T1000 (cell line): ENCODE data around the gene COL11A2.

Source experiments
- DNase-seq: peaks from one replicate; lab custom pipeline; 2025; ENCODE audit warnings: mixed read lengths; lab: John Stamatoyannopoulos, UW

The COL11A2 gene

GRCh38 chr6:33192671-33193602, 670 bp upstream of the COL11A2 start:
- no peak for DNase-seq

DNA sequence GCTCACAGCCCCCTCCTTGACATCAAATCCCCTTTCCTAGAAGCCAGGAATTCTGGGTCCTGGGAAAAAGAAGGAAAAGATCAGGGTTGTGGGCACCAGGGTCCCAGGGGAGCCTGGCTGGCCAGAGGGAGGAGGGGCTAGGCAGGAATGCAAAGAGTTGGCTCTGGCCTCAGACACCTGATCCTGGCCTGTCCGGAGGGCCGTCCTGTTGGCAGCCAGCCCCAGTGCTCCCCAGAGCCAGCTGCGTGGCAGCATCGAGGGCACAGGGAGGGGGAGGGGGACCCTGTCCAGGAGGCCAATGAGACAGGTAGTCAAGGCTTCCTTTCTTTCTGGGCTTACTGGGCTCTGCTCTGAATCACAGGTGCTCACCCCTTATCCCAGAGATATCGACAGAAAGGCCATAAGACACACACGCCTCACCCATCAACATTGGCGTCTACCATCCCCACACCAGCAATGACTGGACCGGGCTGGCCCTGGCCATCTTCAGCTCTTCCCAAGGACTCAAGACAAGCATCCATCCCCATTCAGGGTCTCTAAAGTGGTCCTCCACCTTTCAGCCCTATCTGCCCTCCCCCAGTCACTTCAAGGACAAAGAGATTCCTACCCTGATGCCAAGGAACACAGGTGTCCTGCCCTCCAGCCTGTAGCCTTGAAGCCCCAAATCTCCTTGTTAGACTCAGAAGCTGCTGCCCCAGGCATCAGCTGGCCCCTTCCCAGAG, 723 bp downstream of the COL11A2 start:
- DNase-seq, result no peak

DNA sequence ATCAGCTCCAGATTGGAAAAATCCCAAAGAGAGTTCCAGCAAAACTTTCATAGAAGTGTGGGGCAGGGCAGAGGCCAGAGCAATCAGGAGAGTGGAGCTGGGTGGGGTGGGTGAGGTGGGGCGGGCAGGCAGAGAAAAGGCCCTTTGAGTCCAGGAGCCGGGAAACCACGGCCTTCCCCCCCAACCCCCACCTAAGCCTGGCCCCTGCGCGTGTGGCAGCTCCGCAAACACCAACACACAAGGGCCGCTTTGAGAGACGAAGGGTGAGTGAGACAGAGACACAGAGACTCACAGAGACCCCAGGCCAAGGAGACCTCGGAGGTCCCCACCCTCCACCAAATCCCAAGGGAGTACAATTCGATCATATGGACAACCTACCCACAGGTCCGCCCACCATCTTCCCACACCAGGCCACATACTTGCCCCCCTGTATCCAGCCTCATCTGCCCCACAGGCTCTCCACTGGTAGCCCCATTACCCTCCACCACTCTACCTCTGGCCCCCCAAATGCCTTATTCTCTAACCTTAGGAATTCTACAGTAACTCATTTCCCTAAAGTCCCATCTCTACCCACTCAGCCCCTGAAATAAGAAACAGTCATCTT, 1.7 kb downstream of the COL11A2 start:
- DNase-seq, result no peak

DNA sequence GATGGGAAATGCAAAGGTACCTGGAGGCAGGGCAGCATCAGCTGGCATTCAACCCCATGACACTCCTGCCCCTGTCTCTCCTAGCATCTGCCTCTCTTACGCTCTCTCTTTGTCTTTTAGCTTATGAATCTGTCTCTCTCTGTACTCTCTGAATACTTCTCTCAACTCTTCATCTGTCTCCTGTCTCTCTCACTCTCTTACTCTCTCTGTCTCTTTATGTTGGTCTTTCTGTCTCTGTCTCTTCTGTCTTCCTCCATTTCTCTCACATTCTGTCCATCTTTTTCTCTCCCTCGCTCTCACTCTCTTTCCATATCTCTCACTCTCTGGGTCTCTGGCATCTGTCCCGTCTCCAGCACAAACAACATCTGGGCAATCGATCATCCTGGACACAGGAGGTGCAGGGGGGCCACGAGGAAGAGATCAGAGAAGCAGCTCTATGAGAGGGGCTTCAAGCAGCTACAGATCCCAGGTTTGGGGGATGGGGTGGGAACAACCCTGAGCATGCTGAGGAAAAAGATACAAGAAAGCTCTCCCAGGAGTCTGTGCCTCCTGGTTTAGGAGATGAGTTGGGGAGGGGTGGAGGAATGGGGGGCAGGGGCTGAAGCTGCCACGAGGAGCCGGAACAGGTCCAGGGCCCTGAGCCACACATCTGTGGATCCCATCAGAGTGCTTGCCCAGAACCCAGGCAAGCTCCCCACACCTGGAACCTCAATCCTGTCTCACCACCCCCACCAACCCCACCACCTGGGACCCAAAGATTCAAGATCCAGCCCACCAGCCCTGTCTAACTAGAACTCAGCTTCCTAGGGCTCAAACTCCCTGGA, 2.4 kb downstream of the COL11A2 start:
- no peak for DNase-seq

- DNase-seq, result no peak
Observed at GRCh38 chr6:33189164-33189563, 3.1 kb downstream of the COL11A2 start.

GRCh38 chr6:33187809-33188208, 4.5 kb downstream of the COL11A2 start:
- DNase-seq, result no peak

DNA sequence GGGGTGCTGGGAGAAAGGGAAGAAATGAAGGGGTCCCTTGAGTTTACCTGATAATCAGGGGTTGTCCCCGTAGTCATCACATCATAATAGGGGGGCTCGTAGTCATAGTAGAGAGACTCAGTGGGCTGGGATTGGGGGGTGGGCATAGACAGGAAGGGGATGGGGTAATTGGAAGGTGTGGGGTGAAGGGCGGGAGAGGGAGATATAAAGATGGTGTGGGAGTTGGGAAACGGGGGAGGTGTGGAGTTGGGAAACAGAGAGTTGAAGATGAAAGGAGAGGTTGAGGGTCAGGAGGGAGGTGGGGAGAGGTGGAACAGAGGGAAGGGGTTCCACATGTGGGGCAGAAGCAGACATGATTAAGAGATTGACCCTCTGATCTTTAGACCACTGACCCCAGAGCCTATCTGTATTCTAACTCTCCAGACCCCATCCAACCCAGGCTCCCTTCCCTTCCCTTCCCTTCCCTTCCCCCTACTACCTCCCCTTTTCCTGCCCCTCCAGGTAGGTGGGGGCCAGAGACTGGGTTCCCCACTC, 6.5 kb downstream of the COL11A2 start:
- no peak for DNase-seq

DNA sequence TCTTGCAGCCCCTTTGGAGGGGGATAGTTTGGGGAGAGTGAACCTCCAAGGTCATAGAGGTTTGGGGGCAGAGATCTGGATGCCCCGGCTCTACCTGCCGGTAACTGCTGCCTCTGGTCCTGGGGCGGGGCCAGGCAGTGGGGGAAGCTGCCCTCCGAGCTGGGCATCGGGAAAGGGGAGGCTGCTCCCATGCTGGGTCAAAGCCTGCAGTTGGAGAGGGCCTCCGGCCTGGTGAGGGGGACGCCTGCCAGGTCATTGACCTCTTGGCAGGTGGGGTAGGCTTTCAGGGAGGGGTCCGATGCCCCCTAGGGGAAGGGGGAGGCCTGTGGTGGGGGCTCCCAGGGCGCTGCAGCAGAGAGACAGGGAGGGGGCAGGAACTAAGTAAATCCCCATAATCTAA, 7.1 kb downstream of the COL11A2 start:
- DNase-seq, result no peak

- DNase-seq, result no peak
Observed at GRCh38 chr6:33183071-33183683, 9.1 kb downstream of the COL11A2 start.

- no peak for DNase-seq
Observed at GRCh38 chr6:33181141-33181540, 11.1 kb downstream of the COL11A2 start.

- DNase-seq, result no peak
Observed at GRCh38 chr6:33178755-33179475, 13.4 kb downstream of the COL11A2 start.

DNA sequence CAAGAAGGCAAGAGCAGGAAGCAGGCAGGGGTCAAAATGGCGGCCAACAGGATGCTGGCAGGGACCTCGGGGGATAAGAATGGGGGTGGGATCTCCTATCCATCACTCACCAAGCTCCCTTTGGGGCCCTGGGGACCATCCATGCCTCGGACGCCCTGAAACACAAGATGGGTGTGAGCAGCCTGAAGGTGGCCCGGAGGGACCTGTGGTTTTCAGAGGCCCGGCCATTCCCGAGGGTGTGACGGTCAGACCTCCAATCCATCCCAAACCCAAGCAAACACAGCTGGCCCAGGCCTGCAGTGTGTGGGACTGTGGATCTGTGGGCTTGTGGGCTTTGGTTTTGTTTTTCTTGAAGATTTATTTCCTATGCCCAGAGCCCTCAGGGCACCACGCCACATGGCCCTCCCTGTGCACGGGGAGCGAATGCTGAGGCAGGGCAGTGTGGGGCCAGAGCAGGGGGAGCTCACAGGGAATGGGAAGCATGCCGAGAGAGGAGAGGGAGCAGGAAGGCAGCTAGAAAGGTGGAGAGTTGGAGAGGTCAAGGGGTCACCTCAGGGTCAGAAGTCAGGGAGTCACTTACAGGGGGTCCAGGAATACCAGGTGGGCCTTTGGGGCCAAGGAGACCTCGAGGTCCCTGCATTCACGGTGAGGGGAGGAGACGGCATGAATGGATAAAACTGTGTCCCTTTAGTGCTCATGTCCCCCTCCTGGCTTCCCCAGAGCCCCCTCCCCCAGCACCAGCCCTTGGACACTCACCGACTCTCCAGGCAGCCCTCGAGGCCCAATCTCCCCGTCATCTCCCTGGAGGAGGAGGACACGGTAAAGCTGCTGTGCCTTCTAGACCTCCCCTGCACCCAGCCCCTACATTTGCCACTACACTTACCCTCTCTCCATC, 14.5 kb downstream of the COL11A2 start:
- no peak for DNase-seq

DNA sequence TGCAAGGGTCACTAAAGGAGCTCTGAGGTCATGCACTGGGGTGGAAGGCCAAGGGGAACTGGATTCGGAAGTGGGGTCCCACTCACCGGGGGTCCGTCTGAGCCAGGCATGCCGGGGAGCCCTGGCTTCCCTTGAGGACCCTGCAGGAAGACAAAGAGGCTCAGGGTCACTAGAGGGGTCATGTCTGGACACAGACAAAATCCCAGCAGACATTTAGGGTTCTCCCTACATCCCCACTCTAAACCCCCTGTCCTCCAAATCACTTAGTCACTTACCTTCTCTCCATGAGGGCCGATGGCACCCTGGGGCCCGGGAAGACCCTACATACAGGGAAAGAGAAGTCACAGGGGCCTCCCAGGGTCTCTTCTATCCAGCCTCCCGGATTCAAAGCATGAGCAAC, 15.4 kb downstream of the COL11A2 start:
- DNase-seq, result no peak

- no peak for DNase-seq
Observed at GRCh38 chr6:33175436-33176069, 16.7 kb downstream of the COL11A2 start.

GRCh38 chr6:33174784-33175183, 17.5 kb downstream of the COL11A2 start:
- no peak for DNase-seq

DNA sequence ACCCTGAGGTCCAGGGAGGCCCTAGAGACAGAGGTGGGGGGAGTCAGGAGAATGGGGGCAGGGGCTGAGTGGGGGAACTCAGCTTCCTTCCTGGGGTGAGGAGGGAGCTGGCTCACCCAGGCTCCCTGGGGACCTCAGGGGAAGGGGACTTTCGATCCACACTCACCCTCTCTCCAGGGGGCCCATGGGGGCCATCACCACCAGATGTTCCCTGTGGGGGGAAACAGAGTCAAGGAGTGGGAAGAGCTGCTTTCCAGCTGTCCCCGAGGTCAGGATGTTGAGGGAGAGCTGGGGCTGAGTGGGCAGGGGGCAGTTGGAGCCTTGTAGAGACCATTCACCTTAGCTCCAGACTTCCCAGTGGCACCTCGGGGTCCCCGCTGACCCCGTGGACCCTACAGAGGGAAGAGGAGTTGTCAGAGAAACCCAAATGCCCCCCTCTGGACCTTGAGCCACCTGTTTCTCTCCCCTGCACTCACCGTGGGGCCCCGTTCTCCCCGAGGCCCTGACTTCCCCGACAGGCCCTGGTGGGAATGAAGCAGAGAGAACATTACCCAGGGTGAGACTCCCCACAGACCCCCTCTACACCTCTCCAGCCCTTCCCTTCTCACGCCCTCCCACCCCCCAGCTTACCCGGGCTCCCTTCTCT, 18.6 kb downstream of the COL11A2 start:
- DNase-seq, result no peak

DNA sequence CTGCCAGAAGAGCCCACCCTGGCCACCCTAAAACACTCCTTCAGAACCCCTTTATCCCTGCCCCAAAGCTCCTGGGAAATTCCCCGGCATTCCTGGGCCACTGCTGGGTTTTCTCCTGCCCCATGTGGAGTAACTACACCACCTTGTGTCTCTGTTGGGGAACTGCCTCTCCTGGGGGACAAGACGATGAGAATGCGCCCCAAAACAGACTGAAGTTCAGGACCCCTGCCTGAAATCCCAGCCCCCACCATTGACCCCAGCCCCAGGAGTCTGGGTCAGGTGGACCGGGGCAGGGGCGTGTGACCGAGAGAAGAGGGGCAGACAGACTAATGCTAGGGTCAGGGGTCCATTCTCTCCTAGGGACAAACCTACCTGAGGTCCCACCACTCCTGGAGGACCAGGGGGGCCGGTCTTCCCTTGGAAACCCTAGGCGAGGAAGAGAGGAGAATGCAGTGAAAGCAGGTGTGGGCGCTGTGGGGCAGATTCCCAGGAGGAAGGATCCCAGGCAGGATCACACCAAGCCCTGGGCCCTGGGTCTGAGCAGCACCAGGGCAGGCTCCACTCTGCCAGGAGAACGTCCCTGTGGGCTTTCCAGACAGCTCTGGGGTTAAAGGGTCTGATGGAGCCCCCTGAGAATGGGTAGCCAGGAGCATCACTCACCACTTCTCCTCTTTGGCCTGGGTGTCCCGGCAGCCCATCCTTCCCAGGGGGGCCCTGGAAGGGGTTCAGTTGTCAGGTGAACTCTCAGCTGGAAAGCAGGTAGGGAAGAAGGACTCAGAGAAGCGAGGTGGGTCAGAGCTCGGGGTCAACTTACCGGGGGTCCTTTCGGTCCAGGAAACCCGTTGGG, 19.4 kb downstream of the COL11A2 start:
- DNase-seq, result no peak
